NB4 (cell line): ENCODE data around the gene OPRM1.

Experiments
- POLR2A ChIP-seq: IDR thresholded peaks from 2 replicates; pipeline ENCODE4 v1.6.1; 2011; ENCODE audit warnings: mild to moderate bottlenecking; ENCODE audit not compliant: insufficient read length; ENCODE audit errors: extremely low read depth
- TF ChIP-seq, protein P1 (sequence below): IDR thresholded peaks from one replicate; pipeline ENCODE4 v1.5.1; 2012; ENCODE audit warnings: low read depth, low read length

DNA sequence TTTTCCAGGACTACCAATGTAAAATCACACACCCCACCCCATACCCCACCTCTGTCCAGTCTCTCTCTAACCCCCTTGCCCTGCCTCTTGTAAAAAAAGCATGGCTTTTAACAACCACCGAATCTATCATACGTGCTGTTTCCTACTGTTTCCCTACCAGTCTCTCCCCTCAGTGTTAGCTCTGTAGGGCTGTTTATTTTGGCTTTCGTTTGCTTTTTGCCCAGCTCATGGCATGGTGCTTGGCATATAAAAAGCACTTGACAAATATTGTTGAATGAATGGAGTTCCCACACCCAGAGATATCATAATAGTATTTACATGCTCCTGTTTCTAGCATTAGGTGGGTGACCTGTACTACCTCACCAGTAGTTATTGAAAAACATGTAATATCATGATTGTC lies 148.2 kb downstream of the OPRM1 start:
- TF ChIP-seq POLR2A = no peak
- TF ChIP-seq, protein P1, sequence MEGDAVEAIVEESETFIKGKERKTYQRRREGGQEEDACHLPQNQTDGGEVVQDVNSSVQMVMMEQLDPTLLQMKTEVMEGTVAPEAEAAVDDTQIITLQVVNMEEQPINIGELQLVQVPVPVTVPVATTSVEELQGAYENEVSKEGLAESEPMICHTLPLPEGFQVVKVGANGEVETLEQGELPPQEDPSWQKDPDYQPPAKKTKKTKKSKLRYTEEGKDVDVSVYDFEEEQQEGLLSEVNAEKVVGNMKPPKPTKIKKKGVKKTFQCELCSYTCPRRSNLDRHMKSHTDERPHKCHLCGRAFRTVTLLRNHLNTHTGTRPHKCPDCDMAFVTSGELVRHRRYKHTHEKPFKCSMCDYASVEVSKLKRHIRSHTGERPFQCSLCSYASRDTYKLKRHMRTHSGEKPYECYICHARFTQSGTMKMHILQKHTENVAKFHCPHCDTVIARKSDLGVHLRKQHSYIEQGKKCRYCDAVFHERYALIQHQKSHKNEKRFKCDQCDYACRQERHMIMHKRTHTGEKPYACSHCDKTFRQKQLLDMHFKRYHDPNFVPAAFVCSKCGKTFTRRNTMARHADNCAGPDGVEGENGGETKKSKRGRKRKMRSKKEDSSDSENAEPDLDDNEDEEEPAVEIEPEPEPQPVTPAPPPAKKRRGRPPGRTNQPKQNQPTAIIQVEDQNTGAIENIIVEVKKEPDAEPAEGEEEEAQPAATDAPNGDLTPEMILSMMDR = no peak
